GM23338 (cell line): ENCODE results near the gene TMEM8B.
"Not testable (repeated sequence)": the region's sequence is repeated elsewhere in the genome, so short reads cannot be mapped to it uniquely, and the experiment has no call there.

ENCODE experiments used
- CREB1 ChIP-seq: fragments of 250-450 bp; sonication (Bioruptor Pico); IDR thresholded peaks from 2 replicates; pipeline ENCODE4 v1.5.0; 2020; ENCODE audit warnings: low read depth, mild to moderate bottlenecking, moderate library complexity
- EZH2 ChIP-seq: fragments of 200-600 bp; sonication (generic); IDR thresholded peaks from one replicate; pipeline ENCODE4 v1.8.0; 2017; ENCODE audit warnings: antibody characterized with exemption, mild to moderate bottlenecking, low read depth; ENCODE audit not compliant: unreplicated experiment
- EZH2phosphoT487 ChIP-seq: fragments of 200-600 bp; sonication (generic); IDR thresholded peaks from one replicate; pipeline ENCODE4 v1.8.1; 2018; ENCODE audit warnings: antibody characterized with exemption; ENCODE audit not compliant: unreplicated experiment
- JUNB ChIP-seq: IDR thresholded peaks from one replicate; pipeline ENCODE4 v1.6.1; 2016; ENCODE audit warnings: antibody characterized with exemption; ENCODE audit not compliant: unreplicated experiment
- POLR2AphosphoS5 ChIP-seq: IDR thresholded peaks from 2 replicates; pipeline ENCODE4 v1.6.1; 2016; ENCODE audit warnings: antibody characterized with exemption, low read depth
- STAT1 ChIP-seq: IDR thresholded peaks from one replicate; pipeline ENCODE4 v1.6.1; 2016; ENCODE audit warnings: antibody characterized with exemption; ENCODE audit not compliant: unreplicated experiment
- ZNF114 ChIP-seq: fragments of 250-450 bp; sonication (Bioruptor Pico); IDR thresholded peaks from 2 replicates; pipeline ENCODE4 v1.5.0; 2020; ENCODE audit warnings: mild to moderate bottlenecking, moderate library complexity
- TF ChIP-seq, protein P1 (sequence below), 2 experiments: fragments of 200-600 bp in 1 of 2; sonication (generic) in 1 of 2; conservative IDR thresholded peaks; 2 replicates each; pipeline versions ENCODE4 v1.5.1 to v1.6.1; 2016 to 2017; ENCODE audit warnings: antibody characterized with exemption in 2 of 2, low read depth in 2 of 2, mild to moderate bottlenecking in 2 of 2, moderate library complexity in 1 of 2
- TF ChIP-seq, protein P2 (sequence below): IDR thresholded peaks from one replicate; pipeline ENCODE4 v1.6.1; 2018; ENCODE audit warnings: antibody characterized with exemption; ENCODE audit not compliant: unreplicated experiment
- TF ChIP-seq, protein P3 (sequence below): IDR thresholded peaks from 2 replicates; pipeline ENCODE4 v1.6.1; 2016; ENCODE audit warnings: antibody characterized with exemption
- TF ChIP-seq, protein P4 (sequence below): fragments of 250-450 bp; sonication (Bioruptor Pico); IDR thresholded peaks from 2 replicates; pipeline ENCODE4 v1.5.0; 2020; ENCODE audit warnings: mild to moderate bottlenecking, moderate library complexity

DNA sequence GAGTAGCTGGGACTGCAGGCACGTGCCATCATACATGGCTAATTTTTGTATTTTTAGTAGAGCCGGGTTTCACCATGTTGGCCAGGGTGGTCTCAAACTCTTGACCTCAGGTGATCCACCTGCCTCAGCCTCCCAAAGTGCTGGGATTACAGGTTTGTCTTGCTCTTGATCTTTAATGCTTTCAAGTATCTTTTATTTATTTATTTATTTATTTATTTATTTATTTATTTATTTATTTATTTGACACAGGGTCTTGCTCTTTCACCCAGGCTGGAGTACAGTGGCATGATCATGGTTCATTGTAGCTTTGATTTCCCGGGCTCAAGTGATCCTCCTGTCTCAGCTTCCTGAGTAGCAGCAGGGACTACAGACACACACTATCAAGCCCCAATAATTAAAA, 55.9 kb downstream of the TMEM8B start:
- TF ChIP-seq POLR2AphosphoS5; EZH2; JUNB; STAT1; EZH2phosphoT487; ZNF114 (CRISPR knock-in tag); CREB1 (CRISPR knock-in tag): not testable (repeated sequence)
- TF ChIP-seq, protein P1, sequence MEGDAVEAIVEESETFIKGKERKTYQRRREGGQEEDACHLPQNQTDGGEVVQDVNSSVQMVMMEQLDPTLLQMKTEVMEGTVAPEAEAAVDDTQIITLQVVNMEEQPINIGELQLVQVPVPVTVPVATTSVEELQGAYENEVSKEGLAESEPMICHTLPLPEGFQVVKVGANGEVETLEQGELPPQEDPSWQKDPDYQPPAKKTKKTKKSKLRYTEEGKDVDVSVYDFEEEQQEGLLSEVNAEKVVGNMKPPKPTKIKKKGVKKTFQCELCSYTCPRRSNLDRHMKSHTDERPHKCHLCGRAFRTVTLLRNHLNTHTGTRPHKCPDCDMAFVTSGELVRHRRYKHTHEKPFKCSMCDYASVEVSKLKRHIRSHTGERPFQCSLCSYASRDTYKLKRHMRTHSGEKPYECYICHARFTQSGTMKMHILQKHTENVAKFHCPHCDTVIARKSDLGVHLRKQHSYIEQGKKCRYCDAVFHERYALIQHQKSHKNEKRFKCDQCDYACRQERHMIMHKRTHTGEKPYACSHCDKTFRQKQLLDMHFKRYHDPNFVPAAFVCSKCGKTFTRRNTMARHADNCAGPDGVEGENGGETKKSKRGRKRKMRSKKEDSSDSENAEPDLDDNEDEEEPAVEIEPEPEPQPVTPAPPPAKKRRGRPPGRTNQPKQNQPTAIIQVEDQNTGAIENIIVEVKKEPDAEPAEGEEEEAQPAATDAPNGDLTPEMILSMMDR (conservative IDR thresholded peaks at IDR 0.05; ENCODE audit: low read depth in 2 of 2): not testable (repeated sequence)
- TF ChIP-seq, protein P2, sequence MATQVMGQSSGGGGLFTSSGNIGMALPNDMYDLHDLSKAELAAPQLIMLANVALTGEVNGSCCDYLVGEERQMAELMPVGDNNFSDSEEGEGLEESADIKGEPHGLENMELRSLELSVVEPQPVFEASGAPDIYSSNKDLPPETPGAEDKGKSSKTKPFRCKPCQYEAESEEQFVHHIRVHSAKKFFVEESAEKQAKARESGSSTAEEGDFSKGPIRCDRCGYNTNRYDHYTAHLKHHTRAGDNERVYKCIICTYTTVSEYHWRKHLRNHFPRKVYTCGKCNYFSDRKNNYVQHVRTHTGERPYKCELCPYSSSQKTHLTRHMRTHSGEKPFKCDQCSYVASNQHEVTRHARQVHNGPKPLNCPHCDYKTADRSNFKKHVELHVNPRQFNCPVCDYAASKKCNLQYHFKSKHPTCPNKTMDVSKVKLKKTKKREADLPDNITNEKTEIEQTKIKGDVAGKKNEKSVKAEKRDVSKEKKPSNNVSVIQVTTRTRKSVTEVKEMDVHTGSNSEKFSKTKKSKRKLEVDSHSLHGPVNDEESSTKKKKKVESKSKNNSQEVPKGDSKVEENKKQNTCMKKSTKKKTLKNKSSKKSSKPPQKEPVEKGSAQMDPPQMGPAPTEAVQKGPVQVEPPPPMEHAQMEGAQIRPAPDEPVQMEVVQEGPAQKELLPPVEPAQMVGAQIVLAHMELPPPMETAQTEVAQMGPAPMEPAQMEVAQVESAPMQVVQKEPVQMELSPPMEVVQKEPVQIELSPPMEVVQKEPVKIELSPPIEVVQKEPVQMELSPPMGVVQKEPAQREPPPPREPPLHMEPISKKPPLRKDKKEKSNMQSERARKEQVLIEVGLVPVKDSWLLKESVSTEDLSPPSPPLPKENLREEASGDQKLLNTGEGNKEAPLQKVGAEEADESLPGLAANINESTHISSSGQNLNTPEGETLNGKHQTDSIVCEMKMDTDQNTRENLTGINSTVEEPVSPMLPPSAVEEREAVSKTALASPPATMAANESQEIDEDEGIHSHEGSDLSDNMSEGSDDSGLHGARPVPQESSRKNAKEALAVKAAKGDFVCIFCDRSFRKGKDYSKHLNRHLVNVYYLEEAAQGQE: not testable (repeated sequence)
- TF ChIP-seq, protein P3, sequence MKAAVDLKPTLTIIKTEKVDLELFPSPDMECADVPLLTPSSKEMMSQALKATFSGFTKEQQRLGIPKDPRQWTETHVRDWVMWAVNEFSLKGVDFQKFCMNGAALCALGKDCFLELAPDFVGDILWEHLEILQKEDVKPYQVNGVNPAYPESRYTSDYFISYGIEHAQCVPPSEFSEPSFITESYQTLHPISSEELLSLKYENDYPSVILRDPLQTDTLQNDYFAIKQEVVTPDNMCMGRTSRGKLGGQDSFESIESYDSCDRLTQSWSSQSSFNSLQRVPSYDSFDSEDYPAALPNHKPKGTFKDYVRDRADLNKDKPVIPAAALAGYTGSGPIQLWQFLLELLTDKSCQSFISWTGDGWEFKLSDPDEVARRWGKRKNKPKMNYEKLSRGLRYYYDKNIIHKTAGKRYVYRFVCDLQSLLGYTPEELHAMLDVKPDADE: not testable (repeated sequence)
- TF ChIP-seq, protein P4, sequence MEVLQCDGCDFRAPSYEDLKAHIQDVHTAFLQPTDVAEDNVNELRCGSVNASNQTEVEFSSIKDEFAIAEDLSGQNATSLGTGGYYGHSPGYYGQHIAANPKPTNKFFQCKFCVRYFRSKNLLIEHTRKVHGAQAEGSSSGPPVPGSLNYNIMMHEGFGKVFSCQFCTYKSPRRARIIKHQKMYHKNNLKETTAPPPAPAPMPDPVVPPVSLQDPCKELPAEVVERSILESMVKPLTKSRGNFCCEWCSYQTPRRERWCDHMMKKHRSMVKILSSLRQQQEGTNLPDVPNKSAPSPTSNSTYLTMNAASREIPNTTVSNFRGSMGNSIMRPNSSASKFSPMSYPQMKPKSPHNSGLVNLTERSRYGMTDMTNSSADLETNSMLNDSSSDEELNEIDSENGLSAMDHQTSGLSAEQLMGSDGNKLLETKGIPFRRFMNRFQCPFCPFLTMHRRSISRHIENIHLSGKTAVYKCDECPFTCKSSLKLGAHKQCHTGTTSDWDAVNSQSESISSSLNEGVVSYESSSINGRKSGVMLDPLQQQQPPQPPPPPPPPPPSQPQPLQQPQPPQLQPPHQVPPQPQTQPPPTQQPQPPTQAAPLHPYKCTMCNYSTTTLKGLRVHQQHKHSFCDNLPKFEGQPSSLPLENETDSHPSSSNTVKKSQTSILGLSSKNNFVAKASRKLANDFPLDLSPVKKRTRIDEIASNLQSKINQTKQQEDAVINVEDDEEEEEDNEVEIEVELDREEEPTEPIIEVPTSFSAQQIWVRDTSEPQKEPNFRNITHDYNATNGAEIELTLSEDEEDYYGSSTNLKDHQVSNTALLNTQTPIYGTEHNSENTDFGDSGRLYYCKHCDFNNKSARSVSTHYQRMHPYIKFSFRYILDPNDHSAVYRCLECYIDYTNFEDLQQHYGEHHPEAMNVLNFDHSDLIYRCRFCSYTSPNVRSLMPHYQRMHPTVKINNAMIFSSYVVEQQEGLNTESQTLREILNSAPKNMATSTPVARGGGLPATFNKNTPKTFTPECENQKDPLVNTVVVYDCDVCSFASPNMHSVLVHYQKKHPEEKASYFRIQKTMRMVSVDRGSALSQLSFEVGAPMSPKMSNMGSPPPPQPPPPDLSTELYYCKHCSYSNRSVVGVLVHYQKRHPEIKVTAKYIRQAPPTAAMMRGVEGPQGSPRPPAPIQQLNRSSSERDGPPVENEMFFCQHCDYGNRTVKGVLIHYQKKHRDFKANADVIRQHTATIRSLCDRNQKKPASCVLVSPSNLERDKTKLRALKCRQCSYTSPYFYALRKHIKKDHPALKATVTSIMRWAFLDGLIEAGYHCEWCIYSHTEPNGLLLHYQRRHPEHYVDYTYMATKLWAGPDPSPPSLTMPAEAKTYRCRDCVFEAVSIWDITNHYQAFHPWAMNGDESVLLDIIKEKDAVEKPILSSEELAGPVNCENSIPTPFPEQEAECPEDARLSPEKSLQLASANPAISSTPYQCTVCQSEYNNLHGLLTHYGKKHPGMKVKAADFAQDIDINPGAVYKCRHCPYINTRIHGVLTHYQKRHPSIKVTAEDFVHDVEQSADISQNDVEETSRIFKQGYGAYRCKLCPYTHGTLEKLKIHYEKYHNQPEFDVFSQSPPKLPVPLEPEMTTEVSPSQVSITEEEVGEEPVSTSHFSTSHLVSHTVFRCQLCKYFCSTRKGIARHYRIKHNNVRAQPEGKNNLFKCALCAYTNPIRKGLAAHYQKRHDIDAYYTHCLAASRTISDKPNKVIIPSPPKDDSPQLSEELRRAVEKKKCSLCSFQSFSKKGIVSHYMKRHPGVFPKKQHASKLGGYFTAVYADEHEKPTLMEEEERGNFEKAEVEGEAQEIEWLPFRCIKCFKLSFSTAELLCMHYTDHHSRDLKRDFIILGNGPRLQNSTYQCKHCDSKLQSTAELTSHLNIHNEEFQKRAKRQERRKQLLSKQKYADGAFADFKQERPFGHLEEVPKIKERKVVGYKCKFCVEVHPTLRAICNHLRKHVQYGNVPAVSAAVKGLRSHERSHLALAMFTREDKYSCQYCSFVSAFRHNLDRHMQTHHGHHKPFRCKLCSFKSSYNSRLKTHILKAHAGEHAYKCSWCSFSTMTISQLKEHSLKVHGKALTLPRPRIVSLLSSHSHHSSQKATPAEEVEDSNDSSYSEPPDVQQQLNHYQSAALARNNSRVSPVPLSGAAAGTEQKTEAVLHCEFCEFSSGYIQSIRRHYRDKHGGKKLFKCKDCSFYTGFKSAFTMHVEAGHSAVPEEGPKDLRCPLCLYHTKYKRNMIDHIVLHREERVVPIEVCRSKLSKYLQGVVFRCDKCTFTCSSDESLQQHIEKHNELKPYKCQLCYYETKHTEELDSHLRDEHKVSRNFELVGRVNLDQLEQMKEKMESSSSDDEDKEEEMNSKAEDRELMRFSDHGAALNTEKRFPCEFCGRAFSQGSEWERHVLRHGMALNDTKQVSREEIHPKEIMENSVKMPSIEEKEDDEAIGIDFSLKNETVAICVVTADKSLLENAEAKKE: not testable (repeated sequence)
